ENCODE data around the gene FBXO22. TPM values are rescaled to one million over a fixed set of nuclear protein-coding genes. Genes with fewer than 3 reads are reported as not detected.
"Not testable (repeated sequence)": the region's sequence is repeated elsewhere in the genome, so short reads cannot be mapped to it uniquely, and the experiment has no call there.

FBXO22 gene
- total RNA-seq, 1 donor from 2014 or later, result 43.6 TPM

DNA sequence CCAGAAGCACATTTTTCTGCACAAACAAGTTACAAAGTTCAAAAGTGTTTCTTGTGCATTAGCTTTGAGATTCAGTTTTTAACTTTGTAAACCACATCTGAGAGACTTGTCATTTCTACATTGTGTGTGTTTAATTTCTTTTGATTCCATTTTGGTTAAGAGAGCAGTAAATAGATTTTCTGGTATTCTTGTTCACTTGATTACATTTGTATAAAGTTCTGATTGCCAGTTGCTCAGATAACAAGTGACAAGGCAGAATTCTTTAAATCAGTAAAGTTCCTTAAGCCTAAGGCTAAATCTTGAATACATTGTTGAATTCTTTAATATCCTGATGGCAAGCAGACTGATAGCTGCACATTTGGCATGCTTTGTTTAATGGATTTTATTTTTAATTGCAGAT is 3.1 kb upstream of the FBXO22 start:
- TF ChIP-seq, protein P1, sequence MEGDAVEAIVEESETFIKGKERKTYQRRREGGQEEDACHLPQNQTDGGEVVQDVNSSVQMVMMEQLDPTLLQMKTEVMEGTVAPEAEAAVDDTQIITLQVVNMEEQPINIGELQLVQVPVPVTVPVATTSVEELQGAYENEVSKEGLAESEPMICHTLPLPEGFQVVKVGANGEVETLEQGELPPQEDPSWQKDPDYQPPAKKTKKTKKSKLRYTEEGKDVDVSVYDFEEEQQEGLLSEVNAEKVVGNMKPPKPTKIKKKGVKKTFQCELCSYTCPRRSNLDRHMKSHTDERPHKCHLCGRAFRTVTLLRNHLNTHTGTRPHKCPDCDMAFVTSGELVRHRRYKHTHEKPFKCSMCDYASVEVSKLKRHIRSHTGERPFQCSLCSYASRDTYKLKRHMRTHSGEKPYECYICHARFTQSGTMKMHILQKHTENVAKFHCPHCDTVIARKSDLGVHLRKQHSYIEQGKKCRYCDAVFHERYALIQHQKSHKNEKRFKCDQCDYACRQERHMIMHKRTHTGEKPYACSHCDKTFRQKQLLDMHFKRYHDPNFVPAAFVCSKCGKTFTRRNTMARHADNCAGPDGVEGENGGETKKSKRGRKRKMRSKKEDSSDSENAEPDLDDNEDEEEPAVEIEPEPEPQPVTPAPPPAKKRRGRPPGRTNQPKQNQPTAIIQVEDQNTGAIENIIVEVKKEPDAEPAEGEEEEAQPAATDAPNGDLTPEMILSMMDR (IDR thresholded peaks at IDR 0.05; ENCODE audit: unreplicated experiment), result no peak
- H3K27ac Mint-ChIP-seq, result no peak overlapping the region
- no peaks in the 10 kb centered on the region for H3K9me3 Mint-ChIP-seq (ENCODE audit: low read depth)
- H3K4me3 Mint-ChIP-seq (ENCODE audit: low read depth), result no peak overlapping the region
- peaks cover 9% of the 10 kb centered on the region for H3K36me3 Mint-ChIP-seq (ENCODE audit: insufficient read depth)
- H3K27me3 Mint-ChIP-seq, result no peaks in the 10 kb centered on the region
- no peak for DNase-seq (ENCODE audit: low spot score, unreplicated experiment)
- peaks cover 13% of the 10 kb centered on the region for H3K4me1 Mint-ChIP-seq (ENCODE audit: low read depth)

DNA sequence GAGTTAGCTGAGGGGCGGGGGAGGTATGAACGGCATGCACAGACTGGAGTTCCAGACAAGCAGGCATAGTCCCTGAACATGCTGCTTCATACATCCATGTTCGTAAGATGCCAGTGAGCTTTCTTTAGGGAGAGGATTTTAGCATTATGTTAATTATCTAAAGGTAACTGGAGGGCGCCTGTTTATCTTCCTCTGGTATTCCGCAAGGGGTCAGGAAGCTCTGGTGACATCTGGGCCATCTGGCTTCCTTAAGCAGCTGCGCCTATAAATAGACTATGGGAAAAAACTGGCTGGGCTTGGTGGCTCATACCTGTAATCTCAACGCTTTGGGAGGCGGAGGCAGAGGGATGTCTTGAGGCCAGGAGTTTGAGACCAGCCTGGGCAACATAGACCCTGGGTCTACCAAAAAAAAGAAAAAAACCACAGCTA is 1.5 kb upstream of the FBXO22 start:
- TF ChIP-seq, protein P1 (IDR thresholded peaks at IDR 0.05; ENCODE audit: unreplicated experiment), result no peak
- H3K27ac Mint-ChIP-seq, result peak overlapping the region; percentile 92
- peaks cover 17% of the 10 kb centered on the region for H3K4me1 Mint-ChIP-seq (ENCODE audit: low read depth)
- no peaks in the 10 kb centered on the region for H3K9me3 Mint-ChIP-seq (ENCODE audit: low read depth)
- H3K27me3 Mint-ChIP-seq, result no peaks in the 10 kb centered on the region
- peaks cover 12% of the 10 kb centered on the region for H3K36me3 Mint-ChIP-seq (ENCODE audit: insufficient read depth)
- no peak for DNase-seq (ENCODE audit: low spot score, unreplicated experiment)
- peak overlapping the region; percentile 64 for H3K4me3 Mint-ChIP-seq (ENCODE audit: low read depth)

DNA sequence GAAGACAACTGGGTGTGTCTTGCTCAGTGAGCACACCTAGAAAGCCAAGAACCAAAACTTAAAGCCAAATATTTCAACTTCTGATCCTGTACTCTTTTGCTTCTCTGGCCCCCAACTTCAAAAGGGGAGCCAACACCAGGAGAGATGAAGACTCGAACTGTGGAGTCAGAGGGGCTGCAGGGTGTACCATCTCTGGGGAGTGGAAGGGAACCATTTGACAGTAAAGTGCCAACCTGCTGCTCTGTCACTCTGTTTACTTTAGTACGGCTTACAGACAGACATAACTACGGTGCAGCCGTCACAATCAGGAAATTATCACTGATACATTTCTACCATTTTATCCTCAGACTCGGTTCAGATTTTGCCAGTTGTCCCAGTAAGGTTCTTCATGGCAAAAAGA is 1.6 kb downstream of the FBXO22 start:
- H3K4me1 Mint-ChIP-seq (ENCODE audit: low read depth), result peaks cover 17% of the 10 kb centered on the region
- peak overlapping the region; percentile 99 for H3K4me3 Mint-ChIP-seq (ENCODE audit: low read depth)
- no peak for DNase-seq (ENCODE audit: low spot score, unreplicated experiment)
- TF ChIP-seq, protein P1 (IDR thresholded peaks at IDR 0.05; ENCODE audit: unreplicated experiment), result no peak
- H3K27ac Mint-ChIP-seq, result peak overlapping the region; percentile 100
- H3K9me3 Mint-ChIP-seq (ENCODE audit: low read depth), result peaks cover 4% of the 10 kb centered on the region
- peaks cover 22% of the 10 kb centered on the region for H3K36me3 Mint-ChIP-seq (ENCODE audit: insufficient read depth)
- H3K27me3 Mint-ChIP-seq, result no peaks in the 10 kb centered on the region

DNA sequence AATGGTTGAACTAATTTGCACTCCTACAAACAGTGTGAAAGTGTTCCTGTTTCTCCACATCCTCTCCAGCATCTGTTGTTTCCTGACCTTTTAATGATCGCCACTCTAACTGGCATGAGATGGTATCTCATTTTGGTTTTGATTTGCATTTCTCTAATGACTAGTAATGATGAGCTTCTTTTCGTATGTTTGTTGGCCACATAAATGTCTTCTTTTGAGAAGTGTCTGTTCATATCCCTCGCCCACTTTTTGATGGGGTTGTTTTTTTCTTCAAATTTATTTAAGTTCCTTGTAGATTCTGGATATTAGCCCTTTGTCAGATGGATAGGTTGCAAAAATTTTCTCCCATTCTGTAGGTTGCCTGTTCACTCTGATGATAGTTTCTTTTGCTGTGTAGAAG is 6.7 kb downstream of the FBXO22 start:
- H3K4me1 Mint-ChIP-seq (ENCODE audit: low read depth); H3K4me3 Mint-ChIP-seq (ENCODE audit: low read depth); H3K27me3 Mint-ChIP-seq; DNase-seq (ENCODE audit: low spot score, unreplicated experiment): not testable (repeated sequence)
- H3K9me3 Mint-ChIP-seq (ENCODE audit: low read depth), result peaks cover 29% of the 10 kb centered on the region
- H3K27ac Mint-ChIP-seq, result peak overlapping the region; percentile 35
- H3K36me3 Mint-ChIP-seq (ENCODE audit: insufficient read depth), result peaks cover 54% of the 10 kb centered on the region

DNA sequence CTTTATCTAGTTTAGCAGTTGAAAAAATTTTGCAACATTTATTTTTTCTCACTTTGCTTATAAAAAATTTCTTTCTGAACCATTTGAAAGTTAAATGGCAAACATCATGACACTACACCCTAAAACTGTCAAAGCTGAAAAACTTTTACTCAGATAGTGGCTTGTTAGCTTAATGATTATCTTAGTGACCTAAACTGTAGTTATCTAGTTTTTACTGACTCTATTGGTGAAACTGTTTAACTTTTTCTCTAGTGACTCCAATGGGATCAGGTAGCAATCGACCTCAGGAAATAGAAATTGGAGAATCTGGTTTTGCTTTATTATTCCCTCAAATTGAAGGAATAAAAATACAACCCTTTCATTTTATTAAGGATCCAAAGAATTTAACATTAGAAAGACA is 13.3 kb downstream of the FBXO22 start:
- Mint-ChIP-seq H3K4me1 (ENCODE audit: low read depth) (peaks cover 24% of the 10 kb centered on the region), H3K27ac (peak overlapping the region; percentile 76), H3K9me3 (ENCODE audit: low read depth) (peaks cover 10% of the 10 kb centered on the region), H3K27me3 (no peaks in the 10 kb centered on the region), H3K36me3 (ENCODE audit: insufficient read depth) (peaks cover 38% of the 10 kb centered on the region), H3K4me3 (ENCODE audit: low read depth) (no peak overlapping the region)
- TF ChIP-seq, protein P1 (IDR thresholded peaks at IDR 0.05; ENCODE audit: unreplicated experiment), result no peak
- no peak for DNase-seq (ENCODE audit: low spot score, unreplicated experiment)

DNA sequence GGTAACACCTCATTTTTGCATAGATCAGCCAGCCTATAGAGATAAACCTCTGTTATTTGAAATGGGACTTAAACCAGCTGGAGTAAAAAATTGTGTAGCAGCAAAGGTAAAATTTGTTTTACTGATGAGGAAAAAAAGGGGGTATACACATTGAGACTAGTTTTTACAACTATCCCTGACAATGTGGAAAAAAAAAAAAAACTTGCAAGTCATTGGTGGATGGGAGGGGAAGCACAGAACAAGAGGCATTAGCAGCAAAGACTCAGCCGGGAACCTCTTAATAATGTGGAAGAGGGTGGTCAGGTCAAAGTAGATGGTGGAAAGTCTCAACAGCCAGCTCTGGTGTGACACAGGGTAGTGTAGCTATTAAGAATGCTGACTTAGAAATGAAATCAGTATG is 14.5 kb downstream of the FBXO22 start:
- no peaks in the 10 kb centered on the region for H3K27me3 Mint-ChIP-seq
- TF ChIP-seq, protein P1 (IDR thresholded peaks at IDR 0.05; ENCODE audit: unreplicated experiment), result no peak
- no peaks in the 10 kb centered on the region for H3K9me3 Mint-ChIP-seq (ENCODE audit: low read depth)
- H3K4me3 Mint-ChIP-seq (ENCODE audit: low read depth), result no peak overlapping the region
- peaks cover 27% of the 10 kb centered on the region for H3K36me3 Mint-ChIP-seq (ENCODE audit: insufficient read depth)
- H3K4me1 Mint-ChIP-seq (ENCODE audit: low read depth), result peaks cover 28% of the 10 kb centered on the region
- no peak for DNase-seq (ENCODE audit: low spot score, unreplicated experiment)
- peak overlapping the region; percentile 7 for H3K27ac Mint-ChIP-seq
